Inferior parietal cortex (tissue), 1 donor: ENCODE measurements around the gene RAVER2.

Experiments used
- DNase-seq: peaks from one replicate; pipeline ENCODE4 v3.0.0-alpha.2; 2016; ENCODE audit errors: extremely low spot score

RAVER2 gene

DNA sequence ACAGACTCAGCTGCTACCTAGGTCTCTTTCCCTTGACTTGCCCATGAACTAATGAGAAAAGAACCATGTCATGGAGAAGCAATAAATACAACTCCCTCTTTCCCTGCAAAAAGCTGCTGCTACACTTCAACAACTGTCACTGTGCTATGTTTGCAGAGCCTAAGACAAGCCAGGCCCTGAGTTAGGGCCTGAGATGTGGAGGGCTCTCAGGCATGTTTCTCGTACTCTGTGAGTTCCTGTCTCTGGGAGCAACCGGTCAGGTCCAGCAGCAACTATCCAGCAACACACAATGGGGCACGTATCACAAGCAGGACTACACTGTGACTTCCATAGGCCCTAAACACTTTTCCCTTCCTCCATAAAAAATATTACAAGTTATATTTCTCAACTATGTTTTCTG lies 129.8 kb downstream of the RAVER2 start:
- no peak for DNase-seq

DNA sequence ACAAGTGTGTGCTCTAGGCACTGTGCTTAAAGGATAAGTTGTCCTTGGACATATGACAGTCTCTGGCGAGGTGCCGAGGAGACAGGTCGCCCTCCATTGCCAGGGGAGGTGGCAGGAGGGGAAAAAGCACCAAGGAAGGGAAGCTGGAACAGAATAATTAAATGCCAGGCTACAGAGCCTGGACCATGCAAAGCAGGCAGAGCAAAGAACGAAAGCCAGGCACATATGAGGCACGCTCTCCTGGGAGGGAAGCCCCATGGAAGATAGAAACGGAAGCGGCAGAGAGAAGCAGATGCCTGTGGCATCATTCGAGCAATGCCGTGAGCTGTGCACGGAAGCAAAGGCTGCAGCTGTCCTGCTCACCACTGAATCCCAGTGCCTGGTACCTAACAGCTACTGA lies 130.2 kb downstream of the RAVER2 start:
- no peak for DNase-seq

DNA sequence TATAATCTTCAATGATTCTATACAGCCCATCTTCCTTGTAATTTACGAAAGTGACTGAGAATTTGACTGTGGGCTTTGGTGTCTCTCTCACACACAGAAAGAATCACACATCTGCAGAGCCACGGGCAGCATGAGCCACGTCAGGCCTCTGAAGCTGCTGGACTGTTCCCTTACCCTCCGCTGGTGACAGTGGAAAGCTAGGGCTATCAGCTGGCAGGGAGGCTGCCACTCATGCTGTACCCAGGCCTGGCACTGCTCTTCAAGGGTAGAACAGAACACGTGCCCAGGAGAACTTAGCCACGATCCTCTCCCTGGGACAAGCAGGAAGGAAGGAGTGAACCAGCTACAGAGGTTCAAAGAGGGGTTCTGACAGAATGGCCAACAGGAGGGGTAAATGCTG lies 130.7 kb downstream of the RAVER2 start:
- DNase-seq: no peak

DNA sequence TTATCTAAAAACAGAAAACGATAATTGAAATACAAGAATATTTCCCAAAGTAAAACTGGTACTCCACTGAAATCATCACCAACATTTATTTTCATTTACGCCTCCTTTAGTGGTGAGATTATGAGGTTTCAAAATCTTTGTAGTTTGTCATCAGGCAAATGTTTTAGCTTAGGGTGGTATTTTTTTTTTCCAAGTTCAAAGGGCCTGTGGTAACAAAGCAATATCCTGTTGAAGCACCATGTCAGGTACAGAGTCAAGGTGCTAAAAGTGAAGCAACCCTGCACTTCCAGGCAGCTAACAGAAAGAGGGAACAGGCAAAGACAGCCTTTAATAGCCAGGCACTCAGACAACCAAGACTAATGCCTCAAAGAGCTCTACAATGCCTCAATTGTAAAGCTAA lies 132.3 kb downstream of the RAVER2 start:
- DNase-seq: no peak

DNA sequence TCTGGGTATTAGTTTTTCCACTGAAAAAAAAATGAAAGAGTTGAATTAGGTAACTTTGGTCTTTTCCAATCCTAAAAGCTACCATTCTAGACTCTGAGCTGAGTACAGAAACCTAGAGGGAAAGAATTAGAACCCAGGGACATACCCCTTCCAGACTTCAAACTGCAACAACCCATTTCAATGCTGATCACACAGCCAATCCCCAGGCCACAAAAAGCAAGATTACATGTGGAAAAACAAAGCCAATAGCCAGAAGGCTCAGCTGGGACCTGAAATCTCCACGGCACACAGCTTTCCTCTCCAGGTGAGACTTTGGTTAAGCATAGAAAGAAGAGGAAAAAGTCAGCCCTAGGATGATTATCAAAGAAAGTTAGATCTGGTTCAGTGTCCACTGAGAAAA lies 132.7 kb downstream of the RAVER2 start:
- no peak for DNase-seq

DNA sequence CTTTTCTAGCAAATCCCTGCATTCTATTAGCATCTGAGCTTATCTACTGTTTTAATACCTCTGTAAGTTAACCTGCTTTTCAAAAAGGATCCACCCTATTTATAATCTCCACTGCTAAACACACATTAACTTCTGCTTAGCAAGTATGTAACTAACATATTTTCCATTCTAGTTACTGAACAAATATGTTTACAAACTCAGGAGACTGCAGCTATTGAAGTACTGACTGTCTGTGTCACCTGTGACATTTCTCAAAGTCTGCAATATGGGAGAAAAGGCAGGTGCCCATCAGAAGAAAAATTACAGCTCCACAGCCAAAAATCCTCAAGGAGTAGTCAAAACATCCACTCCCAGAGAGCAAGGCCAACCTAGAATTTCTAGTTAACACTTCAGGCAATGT lies 133.2 kb downstream of the RAVER2 start:
- DNase-seq: no peak

DNA sequence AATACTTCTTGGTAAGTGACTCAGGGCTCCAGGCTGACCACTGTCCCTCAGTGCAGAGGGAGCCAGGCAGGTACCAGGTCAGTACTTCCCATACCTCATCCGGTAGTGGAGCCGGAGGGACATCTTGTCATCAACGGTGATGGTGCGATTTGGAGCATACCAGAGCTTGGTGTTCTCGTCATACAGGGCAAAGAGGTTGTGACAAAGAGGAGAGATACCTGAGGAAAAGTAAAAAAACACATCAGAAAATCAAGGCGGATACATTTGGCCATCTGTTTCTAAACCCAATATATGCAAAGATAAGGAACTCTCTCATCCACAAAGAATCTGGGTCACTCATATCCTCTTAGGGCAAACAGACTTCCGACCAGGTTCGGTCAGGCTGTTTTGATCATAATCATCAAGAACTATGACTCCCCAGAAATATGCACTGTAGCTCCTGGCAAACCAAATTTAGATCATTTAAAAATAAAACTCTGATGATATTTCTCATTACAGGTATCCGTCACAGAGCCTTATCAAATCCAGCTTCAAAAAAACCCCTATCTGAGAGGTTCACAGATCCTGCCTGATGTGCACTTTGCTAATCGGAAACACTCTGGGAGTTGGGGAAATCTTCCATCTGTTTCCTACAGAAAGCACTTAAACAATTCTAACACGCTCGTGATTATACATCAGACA lies 134.2 kb downstream of the RAVER2 start:
- DNase-seq: no peak

DNA sequence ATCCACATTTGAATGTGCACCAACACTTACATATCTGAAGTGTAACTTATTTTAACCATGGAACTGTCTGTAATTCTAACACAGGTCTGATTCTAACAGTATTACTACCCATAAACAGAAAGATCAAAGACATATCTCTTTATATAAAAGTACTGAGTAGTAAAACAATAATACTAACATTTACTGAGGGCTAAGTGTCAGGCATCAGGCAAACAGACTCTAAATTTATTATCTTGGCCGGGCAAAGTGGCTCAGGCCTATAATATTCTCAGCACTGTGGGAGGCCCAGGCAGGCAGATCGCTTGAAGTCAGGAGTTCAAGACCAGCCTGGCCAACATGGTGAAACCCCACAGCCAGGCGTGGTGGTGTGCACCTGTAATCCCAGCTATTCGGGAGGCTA lies 135.6 kb downstream of the RAVER2 start:
- DNase-seq: no peak

DNA sequence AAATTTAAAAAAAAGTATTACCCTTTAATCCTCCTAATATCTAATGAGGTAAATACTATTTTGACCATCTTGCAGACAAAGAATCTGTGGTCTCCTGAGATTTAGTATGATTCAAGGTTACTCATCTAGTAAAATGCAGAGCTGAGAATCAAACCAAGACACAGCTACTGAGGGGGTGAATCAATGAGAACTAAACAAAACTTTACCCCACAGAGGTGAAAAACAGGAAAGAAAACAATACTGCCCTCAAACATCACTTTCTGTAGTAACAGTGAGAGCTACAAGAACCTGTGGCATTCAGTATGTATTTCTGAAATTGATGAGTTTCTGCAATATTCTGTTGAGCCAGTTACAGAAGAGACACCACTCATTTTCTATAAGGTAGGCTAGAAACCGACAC lies 136.4 kb downstream of the RAVER2 start:
- no peak for DNase-seq
